ENCODE measurements around the gene NUDT4. TPM values are rescaled to one million over a fixed set of nuclear protein-coding genes. Genes with fewer than 3 reads are reported as not detected.

NUDT4 gene
- total and polyA plus RNA-seq, 2 of the 13 experiments (the other 11 are each of a cell fraction or from before 2014, with no cell fraction given): 37.3 to 70.1 TPM

DNA sequence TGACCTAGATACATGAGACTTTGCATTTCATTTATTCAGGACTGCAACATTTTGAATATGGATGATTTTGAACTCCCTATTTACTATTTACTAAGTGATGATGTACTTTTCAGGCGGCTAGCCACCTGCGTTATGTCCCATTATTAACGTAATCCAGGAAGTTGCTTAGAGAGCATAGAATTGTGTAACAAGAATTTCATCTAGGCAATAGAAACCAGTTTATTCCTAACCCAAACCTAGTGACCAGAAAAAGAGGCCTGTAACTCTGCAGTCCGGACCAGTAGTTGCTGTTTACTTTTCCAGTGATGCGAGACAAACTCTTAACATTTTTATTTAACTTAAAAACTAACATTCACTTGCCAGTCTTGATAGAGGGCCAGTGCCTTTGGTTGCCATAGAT, 12.3 kb downstream of the NUDT4 start:
- WGBS (ENCODE audit: low lambda C conversion rate): 93% methylated on average over 5 of the region's 5 CpGs
- in situ Hi-C loops (cut with HindIII; ENCODE audit: extremely low pct_ligation_motif_present, low pct_unique_long_range_greater_than_20kb) (loop anchor here (25.0 kb wide), 1 partner anchor 253 kb away; no protein-coding TSS in a partner anchor), intact Hi-C loops (cut with micrococcal nuclease; ENCODE audit: unreplicated experiment) (no loop called here)
- BruUV-seq (replicated peaks): no TSS peak
- H3K4me1 ChIP-seq (ENCODE audit: insufficient read depth, low read length): peaks cover 16% of the 10 kb centered on the region; the same call in 1 of the 2 replicates
- H3K4me3 ChIP-seq (replicated peaks in 1 of 3; ENCODE audit: insufficient read depth in 1 of 3, low read depth in 2 of 3, low read length in 3 of 3): no peak overlapping the region
- no peak overlapping the region for H3K9ac ChIP-seq (ENCODE audit: insufficient read depth, low read depth, low read length)
- peaks cover 11 to 48% of the 10 kb centered on the region in 2 experiments; a peak in 4 of 5 replicates for H3K36me3 ChIP-seq (replicated peaks in 1 of 2; ENCODE audit: control insufficient read depth in 1 of 2, insufficient read depth in 2 of 2, low read length in 2 of 2)
- H3K4me2 ChIP-seq (ENCODE audit: low read depth, low read length): no peak overlapping the region
- ChIA-PET POLR2A (no interaction called here), CTCF (ENCODE audit: low intra/inter-chr PET ratio, low total read pairs) (no interaction called here)
- ATAC-seq (no peak), DNase-seq (ENCODE audit: low spot score) (no peak), FAIRE-seq (no peak)
- TF ChIP-seq, protein P1, sequence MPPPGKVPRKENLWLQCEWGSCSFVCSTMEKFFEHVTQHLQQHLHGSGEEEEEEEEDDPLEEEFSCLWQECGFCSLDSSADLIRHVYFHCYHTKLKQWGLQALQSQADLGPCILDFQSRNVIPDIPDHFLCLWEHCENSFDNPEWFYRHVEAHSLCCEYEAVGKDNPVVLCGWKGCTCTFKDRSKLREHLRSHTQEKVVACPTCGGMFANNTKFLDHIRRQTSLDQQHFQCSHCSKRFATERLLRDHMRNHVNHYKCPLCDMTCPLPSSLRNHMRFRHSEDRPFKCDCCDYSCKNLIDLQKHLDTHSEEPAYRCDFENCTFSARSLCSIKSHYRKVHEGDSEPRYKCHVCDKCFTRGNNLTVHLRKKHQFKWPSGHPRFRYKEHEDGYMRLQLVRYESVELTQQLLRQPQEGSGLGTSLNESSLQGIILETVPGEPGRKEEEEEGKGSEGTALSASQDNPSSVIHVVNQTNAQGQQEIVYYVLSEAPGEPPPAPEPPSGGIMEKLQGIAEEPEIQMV (CRISPR knock-in tag; IDR thresholded peaks at IDR 0.05; ENCODE audit: low read depth): no peak
- TF ChIP-seq ARNTL (CRISPR knock-in tag; IDR thresholded peaks at IDR 0.05) (no peak), MAFF (IDR thresholded peaks at IDR 0.05; ENCODE audit: low read depth, low read length) (no peak), RORA (CRISPR knock-in tag; IDR thresholded peaks at IDR 0.05) (no peak), ZNF556 (CRISPR knock-in tag; IDR thresholded peaks at IDR 0.05; ENCODE audit: borderline replicate concordance) (no peak), BCL6 (CRISPR knock-in tag; IDR thresholded peaks at IDR 0.05) (peak; percentile 95), ERF (CRISPR knock-in tag; IDR thresholded peaks at IDR 0.05) (no peak), ZNF430 (CRISPR knock-in tag; IDR thresholded peaks at IDR 0.05) (no peak)
- no peak overlapping the region for H3K27ac ChIP-seq (ENCODE audit: extremely low read length, insufficient read depth, low read length)
- H3K9me3 ChIP-seq (ENCODE audit: low read length): no peaks in the 10 kb centered on the region
- peaks cover 81% of the 10 kb centered on the region for H3K79me2 ChIP-seq (ENCODE audit: insufficient read depth, low read length)
- no peak overlapping the region for H2AFZ ChIP-seq (ENCODE audit: low read length)
- H3K27me3 ChIP-seq (ENCODE audit: control insufficient read depth in 1 of 2, insufficient read depth in 2 of 2, low read length in 2 of 2): no peaks in the 10 kb centered on the region
- H4K20me1 ChIP-seq (ENCODE audit: insufficient read depth, low read length): peaks cover 43% of the 10 kb centered on the region

All from HepG2 (cell line).